Epithelial cell of proximal tubule (primary cell): ENCODE results near the gene SNED1. TPM values are rescaled to one million over a fixed set of nuclear protein-coding genes. Genes with fewer than 3 reads are reported as not detected.

Experiments used
- DNase-seq: peaks from one replicate; pipeline ENCODE4 v3.0.0-alpha.2; 2011; ENCODE audit warnings: low read depth
- H3K4me3 ChIP-seq: 2 replicates; pipeline ENCODE4 v1.5.1; 2011; ENCODE audit warnings: low read depth, mild to moderate bottlenecking, low read length
- CTCF ChIP-seq: conservative IDR thresholded peaks from 2 replicates; pipeline ENCODE4 v1.5.1; 2012; ENCODE audit warnings: low read depth, mild to moderate bottlenecking, low read length
- total RNA-seq: library from RNA; depleted of rRNA; stranded (reverse); fragments of >200 nt; gene quantifications from 2 replicates; pipeline ENCODE4 v1.2.3, GENCODE V29; 2015

SNED1 gene
- total RNA-seq, 1 donor from 2014 or later, result 0.29 TPM

- H3K4me3 ChIP-seq, result no peak overlapping the region
- TF ChIP-seq CTCF, result no peak
- DNase-seq, result no peak
Observed at GRCh38 chr2:241125626-241126025, 127.2 kb downstream of the SNED1 start.

GRCh38 chr2:241126201-241126611, 127.8 kb downstream of the SNED1 start:
- no peak for DNase-seq
- TF ChIP-seq CTCF, result no peak
- H3K4me3 ChIP-seq, result no peak overlapping the region

- H3K4me3 ChIP-seq, result no peak overlapping the region
- TF ChIP-seq CTCF, result no peak
- no peak for DNase-seq
Observed at GRCh38 chr2:241126771-241127202, 128.4 kb downstream of the SNED1 start.

GRCh38 chr2:241128266-241128665, 129.8 kb downstream of the SNED1 start:
- H3K4me3 ChIP-seq, result no peak overlapping the region
- DNase-seq, result no peak
- TF ChIP-seq CTCF, result no peak

GRCh38 chr2:241129086-241129871, 130.9 kb downstream of the SNED1 start:
- no peak for DNase-seq
- no peak overlapping the region for H3K4me3 ChIP-seq
- TF ChIP-seq CTCF, result no peak

- DNase-seq, result no peak
- no peak overlapping the region for H3K4me3 ChIP-seq
- TF ChIP-seq CTCF, result no peak
Observed at GRCh38 chr2:241130316-241130715, 131.9 kb downstream of the SNED1 start.

- no peak overlapping the region for H3K4me3 ChIP-seq
- no peak for TF ChIP-seq CTCF
- DNase-seq, result no peak
Observed at GRCh38 chr2:241131531-241131930, 133.1 kb downstream of the SNED1 start.
